ENCODE data around the gene RFX8.
"Not testable (repeated sequence)": the region's sequence is repeated elsewhere in the genome, so short reads cannot be mapped to it uniquely, and the experiment has no call there.

Gene RFX8

DNA sequence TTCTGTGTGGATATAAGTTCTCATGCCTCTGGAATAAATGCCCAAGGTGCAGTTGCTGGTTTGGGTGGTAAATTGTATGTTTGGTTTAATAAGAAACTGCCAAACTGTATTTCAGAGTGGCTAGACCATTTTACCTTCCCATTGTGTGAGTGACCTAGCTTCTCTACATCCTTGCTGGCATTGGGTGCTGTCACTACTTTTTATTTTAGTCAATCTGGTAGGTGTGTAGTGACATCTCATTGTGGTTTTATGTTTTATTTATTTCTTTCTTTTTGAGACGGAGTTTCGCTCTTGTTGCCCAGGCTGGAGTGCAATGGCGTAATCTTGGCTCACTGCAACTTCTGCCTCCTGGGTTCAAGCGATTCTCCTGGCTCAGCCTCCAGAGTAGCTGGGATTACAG lies 36.4 kb downstream of the RFX8 start:
- not testable (repeated sequence) for DNase-seq

- no peak for DNase-seq
Measured at GRCh38 chr2:101435001-101435862, 39.7 kb downstream of the RFX8 start.

DNA sequence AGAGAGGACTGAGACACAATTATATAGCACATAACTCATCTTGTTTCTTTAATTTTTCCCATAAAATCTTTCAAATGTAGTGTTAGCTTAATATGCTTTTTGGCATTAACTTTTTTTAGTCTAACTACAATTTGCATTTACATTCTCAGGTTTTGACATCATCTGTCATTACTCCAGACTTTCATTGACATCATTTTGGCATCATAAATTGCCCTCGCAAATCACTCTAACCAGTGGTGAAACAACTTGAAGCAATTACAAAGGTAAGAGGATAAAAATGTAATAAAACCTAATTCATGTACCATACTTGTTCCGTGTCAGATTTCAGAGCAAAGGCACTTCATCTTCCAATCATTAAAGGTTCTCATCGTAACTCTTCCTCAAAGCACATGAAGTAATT lies 41.4 kb downstream of the RFX8 start:
- no peak for DNase-seq

DNA sequence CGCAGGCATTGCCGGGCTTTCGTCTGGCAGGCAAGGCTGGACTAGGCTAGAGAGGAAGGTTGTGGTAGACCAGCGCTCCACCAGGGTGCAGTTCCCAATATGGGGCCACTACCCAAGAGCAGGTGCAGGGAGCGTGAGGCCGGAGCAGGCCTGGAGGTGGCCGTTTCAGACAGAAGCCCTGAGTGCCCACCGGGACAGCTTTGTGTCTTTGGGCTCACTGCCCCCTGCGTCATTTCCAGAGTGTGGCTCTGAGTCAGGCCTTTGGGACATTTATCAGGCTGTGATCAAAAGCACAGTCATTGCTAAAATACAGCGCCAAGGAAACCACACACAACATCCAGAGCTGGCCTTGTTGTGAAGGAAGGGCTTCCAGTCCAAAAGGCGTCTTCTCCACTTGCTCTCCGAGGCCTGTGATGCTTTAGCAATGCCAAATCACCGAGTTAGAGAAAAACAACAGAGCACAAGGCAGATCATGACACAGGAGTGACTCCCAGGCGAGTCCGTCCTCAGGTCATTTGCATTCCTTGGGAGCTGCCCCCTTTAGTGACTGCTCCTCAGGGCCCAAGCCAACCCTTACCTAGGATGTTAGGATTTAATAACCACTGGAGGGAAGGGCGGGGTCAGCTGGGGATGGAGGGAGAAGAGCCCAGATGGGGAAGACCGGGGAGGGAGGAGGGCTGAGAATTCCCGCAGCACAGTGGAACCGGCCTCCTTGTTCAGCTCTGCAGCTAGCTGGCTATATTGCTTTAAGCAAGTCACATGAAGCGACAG lies 42.3 kb downstream of the RFX8 start:
- DNase-seq = no peak

DNA sequence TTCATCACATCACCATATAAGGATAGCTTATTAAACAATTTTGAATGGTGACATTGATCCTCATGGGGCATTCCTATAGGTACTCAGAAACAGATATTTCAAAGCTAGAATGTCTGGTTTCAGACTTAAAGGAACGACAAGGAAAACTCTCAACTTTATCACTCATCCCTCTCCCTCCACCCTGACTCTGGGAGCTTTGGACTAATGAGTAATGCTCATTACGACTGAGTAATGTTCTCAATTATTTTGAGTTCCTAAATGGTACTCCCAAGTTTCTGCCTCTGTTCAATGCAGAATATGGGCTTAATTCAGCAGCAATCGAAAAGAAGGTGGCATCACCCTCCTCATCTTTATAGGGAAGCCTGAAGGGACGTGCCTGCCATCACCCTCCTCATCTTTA lies 43.4 kb downstream of the RFX8 start:
- no peak for DNase-seq

GRCh38 chr2:101430156-101430555 lies 44.8 kb downstream of the RFX8 start:
- DNase-seq = no peak

GRCh38 chr2:101429453-101429852 lies 45.5 kb downstream of the RFX8 start:
- no peak for DNase-seq

DNA sequence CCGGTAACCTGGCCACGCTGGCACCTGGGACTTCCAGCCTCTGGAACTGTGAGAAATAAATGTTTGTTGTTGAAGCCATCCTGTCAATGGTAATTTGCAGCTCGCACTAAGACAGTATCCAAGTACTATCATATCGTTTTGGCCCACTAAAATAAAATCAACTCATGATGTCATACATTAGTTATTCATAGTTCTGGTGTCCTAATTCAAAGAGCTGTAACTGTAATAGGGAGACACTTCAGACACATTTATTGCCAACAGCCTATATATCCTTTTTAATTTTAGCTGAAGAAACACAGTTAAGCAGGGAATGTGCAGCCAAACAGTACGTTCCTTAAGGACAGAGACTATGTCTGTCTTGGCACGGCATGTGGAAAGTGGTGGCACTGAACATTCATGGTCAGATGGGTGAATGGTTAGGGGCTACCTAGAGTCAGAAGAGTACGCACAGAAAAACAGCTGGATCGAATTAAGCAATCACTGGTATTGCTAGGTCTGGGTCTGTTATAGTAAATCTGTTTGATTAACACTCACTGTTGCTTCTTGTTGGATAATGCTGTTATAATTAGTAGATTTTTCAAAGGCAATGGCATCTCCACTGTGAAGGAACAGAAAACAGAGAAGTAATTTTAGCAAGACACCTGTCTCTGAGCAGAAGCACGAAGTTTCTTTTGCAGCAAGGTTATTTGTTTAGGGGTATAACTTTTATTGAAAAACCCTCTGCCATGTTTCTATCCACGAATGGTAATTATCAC lies 46.3 kb downstream of the RFX8 start:
- DNase-seq = no peak

DNA sequence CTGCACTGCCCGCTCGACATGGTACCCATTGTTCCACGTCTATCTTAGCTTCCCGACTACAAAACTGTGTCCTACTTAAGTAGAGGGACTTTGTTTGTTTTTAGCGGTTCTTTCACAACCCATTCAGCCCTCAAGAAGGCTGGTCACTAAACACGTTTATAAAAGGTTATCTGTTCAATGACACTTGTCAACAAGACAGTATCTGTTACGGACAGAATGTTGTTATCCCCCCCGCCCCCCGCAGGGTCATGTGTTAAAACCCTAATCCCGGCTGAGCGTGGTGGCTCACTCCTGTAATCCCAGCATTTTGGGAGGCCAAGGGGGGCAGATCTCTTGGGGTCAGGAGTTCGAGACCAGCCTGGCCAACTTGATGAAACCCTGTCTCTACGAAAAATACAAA lies 47.2 kb downstream of the RFX8 start:
- no peak for DNase-seq

- no peak for DNase-seq
Measured at GRCh38 chr2:101427240-101427639, 47.7 kb downstream of the RFX8 start.

GRCh38 chr2:101426822-101427221 lies 48.1 kb downstream of the RFX8 start:
- DNase-seq = no peak

DNA sequence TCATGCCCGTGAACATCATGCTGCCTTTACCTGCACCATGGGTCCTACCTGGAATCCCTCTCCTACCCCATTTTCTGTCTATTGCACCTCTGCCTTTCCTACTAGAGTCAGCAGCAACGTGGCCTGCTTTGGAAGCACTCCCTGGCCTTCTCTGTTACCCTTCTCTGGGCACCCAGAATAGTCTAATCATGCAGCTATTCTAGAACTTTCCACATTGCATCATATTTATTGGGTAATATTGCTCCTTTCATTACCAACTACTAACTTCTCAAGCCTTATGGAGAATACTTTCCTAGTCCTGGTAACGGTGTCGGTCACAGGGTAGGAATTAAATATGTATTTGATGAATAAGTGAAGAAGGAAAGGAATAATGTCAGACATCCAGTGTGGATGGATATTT lies 54.3 kb downstream of the RFX8 start:
- no peak for DNase-seq

DNA sequence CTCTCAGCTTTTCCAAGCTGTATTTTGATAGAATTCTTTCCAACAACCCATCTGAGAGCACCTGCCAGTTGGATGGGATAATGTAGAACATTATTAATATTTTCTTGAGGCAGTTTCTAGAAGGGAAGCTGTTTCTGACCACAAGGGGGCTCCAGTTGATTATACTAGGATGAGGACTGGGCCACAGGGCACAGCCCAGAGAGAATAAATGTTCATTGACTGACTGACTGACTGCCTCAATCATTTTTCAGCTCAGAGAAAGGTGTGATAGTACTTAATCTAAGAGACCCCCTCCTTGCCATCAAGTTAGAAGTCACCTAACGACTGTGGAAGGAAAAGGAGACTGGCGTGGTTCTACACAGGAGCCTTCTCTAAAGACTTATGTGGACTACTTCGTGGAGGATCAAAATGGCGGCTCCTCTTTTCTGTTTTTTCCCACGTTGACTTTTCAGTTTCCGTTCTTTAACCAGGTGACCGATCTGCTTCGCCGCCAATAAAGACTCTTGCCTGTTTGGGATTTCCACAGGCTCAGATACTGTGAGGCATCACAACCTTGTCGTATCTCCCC lies 55.7 kb downstream of the RFX8 start:
- peak; percentile 47 for DNase-seq

GRCh38 chr2:101418460-101419095 lies 56.3 kb downstream of the RFX8 start:
- no peak for DNase-seq

- no peak for DNase-seq
Measured at GRCh38 chr2:101416609-101417008, 58.3 kb downstream of the RFX8 start.

DNA sequence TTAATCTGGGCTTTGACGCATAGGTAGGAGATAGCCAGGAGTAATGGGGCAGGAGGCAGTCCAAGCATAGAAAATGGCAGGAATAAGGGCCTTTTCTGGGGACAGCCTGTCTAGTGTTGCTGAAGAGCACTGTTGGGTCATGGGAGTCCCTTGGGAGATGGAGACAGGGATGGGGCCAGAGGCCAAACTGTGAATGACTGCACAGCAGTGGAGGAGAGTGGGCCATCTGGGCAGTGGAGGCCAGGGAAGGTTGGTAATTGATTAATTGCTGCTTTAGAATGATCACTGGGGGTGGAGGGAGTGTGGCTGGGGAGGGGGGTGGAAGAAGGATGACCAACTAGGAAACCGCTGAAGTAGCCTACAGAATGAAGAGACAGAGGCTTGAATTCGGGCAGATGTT lies 59.0 kb downstream of the RFX8 start:
- DNase-seq = no peak

DNA sequence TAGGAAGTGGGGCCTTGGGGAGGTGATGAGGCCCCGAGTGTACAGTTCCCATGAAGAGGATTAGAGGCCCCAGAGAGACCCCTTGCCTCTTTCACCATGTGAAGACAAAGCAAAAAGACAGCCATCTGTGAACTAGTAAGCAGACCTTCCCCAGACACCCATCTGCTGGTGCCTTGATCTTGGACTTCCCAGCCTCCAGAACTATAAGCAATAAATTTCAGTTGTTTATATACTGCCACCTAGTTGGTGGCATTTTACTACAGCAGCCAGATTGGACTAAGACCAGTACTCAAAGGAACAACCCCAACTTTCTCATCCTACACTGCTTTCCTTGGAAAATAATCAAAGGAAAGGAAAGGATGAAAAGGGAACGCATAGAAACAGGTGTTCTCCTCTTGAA lies 59.7 kb downstream of the RFX8 start:
- DNase-seq = no peak

DNA sequence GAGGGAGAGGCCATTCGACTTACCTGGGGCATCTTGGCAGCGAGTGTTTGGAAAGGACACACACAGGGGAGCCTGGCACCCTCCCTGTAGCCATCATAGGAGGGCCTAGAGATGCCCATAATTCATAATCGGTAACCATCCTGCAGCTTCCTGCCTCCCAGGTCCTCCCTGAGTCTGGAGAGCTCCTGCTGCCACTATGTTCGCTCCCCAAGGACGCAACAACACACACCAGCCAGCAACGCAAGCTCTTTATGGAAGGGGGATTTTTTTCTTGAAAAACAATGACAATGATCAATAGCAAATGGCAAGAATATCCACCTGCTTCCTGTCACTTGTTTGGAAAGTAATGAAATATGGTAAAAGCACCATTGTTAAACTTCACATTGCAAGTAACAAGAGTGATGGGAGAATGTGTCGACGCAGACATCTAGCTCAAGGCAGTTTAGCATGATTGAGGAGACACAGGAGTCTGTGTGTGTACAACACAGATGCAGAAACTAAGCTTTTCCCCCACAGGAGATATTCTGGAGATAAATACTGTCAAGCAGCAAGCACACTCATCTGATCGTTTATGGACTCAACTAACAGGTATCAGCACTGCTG lies 62.7 kb downstream of the RFX8 start:
- no peak for DNase-seq

GRCh38 chr2:101410746-101411145 lies 64.2 kb downstream of the RFX8 start:
- DNase-seq = no peak

- no peak for DNase-seq
Measured at GRCh38 chr2:101410114-101410513, 64.8 kb downstream of the RFX8 start.

DNA sequence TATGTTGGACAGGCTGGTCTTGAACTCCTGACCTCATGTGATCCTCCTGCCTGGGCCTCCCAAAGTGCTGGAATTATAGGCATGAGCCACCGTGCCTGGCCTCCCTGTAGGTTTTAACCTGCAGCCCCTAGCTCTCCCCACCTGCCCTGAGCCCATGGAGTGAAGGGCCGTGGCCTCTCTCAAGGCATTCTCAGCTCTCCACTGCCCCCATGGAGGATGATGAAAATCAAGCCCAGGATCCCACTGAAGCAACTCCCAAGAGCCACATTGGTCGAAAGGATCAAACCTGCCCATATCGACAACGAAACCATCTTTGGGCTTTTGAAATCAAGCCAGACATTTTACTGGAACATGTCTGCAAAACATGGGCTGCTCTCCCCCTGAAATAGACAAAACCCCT lies 65.2 kb downstream of the RFX8 start:
- no peak for DNase-seq

- no peak for DNase-seq
Measured at GRCh38 chr2:101408925-101409324, 66.0 kb downstream of the RFX8 start.
